ENCODE results near the gene GTF2H2.
"Not testable (repeated sequence)": the region's sequence is repeated elsewhere in the genome, so short reads cannot be mapped to it uniquely, and the experiment has no call there.

The GTF2H2 gene

GRCh38 chr5:71067262-71067928 is at the start of gene GTF2H2:
GTF2H2 (minus strand) TSS chr5:71067676; CDS start chr5:71062763, 4,913 bp downstream.
- DNase-seq = not testable (repeated sequence)

GRCh38 chr5:71109730-71110275 is 42.3 kb upstream of the GTF2H2 start:
- DNase-seq = not testable (repeated sequence)

- DNase-seq = not testable (repeated sequence)
These were observed 32.5 kb upstream of the GTF2H2 start for GRCh38 chr5:71099996-71100395.

GRCh38 chr5:71097930-71098203 is 30.4 kb upstream of the GTF2H2 start:
- DNase-seq = not testable (repeated sequence)

- not testable (repeated sequence) for DNase-seq
These were observed 29.9 kb upstream of the GTF2H2 start for GRCh38 chr5:71097173-71097929.

- not testable (repeated sequence) for DNase-seq
These were observed 22.3 kb upstream of the GTF2H2 start for GRCh38 chr5:71089773-71090172.

- not testable (repeated sequence) for DNase-seq
These were observed 21.3 kb upstream of the GTF2H2 start for GRCh38 chr5:71088754-71089153.

GRCh38 chr5:71086145-71086544 is 18.7 kb upstream of the GTF2H2 start:
- not testable (repeated sequence) for DNase-seq

GRCh38 chr5:71084280-71085063 is 17.0 kb upstream of the GTF2H2 start:
- not testable (repeated sequence) for DNase-seq

- DNase-seq = not testable (repeated sequence)
These were observed 15.4 kb upstream of the GTF2H2 start for GRCh38 chr5:71082898-71083297.

GRCh38 chr5:71082340-71082739 is 14.9 kb upstream of the GTF2H2 start:
- DNase-seq = not testable (repeated sequence)

- not testable (repeated sequence) for DNase-seq
These were observed 6.2 kb downstream of the GTF2H2 start for GRCh38 chr5:71061322-71061721.

- not testable (repeated sequence) for DNase-seq
These were observed 8.1 kb downstream of the GTF2H2 start for GRCh38 chr5:71059426-71059825.

GRCh38 chr5:71044808-71045207 is 22.7 kb downstream of the GTF2H2 start:
- DNase-seq = not testable (repeated sequence)

GRCh38 chr5:71044128-71044527 is 23.3 kb downstream of the GTF2H2 start:
- not testable (repeated sequence) for DNase-seq

- DNase-seq = not testable (repeated sequence)
These were observed 36.3 kb downstream of the GTF2H2 start for GRCh38 chr5:71031046-71031776.

GRCh38 chr5:71025289-71025953 is 42.1 kb downstream of the GTF2H2 start, which contains the start of gene NAIP:
NAIP (minus strand) TSS chr5:71025339; CDS start chr5:71012915, 12,424 bp downstream.
- DNase-seq = not testable (repeated sequence)

- DNase-seq = not testable (repeated sequence)
These were observed 46.8 kb downstream of the GTF2H2 start for GRCh38 chr5:71020643-71021042.

- not testable (repeated sequence) for DNase-seq
These were observed 49.0 kb downstream of the GTF2H2 start for GRCh38 chr5:71018376-71019005.

- no peak for DNase-seq
These were observed 53.3 kb downstream of the GTF2H2 start for GRCh38 chr5:71014176-71014575.

- no peak for DNase-seq
These were observed 53.9 kb downstream of the GTF2H2 start for GRCh38 chr5:71013575-71013974.
